HS-27A (cell line): ENCODE measurements around the gene AFF2.

Source experiments
- DNase-seq: peaks from one replicate; pipeline ENCODE4 v3.0.0-alpha.2; 2012; ENCODE audit warnings: low read depth, missing footprints

AFF2 gene

GRCh38 chrX:148582353-148582752 is 81.9 kb downstream of the AFF2 start:
- DNase-seq = no peak

- DNase-seq = no peak
Observed at GRCh38 chrX:148588649-148589310, 88.4 kb downstream of the AFF2 start.

- DNase-seq = no peak
Observed at GRCh38 chrX:148592595-148592994, 92.2 kb downstream of the AFF2 start.

- DNase-seq = no peak
Observed at GRCh38 chrX:148593146-148593545, 92.7 kb downstream of the AFF2 start.

GRCh38 chrX:148593987-148594386 is 93.6 kb downstream of the AFF2 start:
- no peak for DNase-seq

GRCh38 chrX:148599404-148599803 is 99.0 kb downstream of the AFF2 start:
- DNase-seq = no peak

GRCh38 chrX:148600131-148600530 is 99.7 kb downstream of the AFF2 start:
- DNase-seq = no peak

GRCh38 chrX:148600581-148600980 is 100.2 kb downstream of the AFF2 start:
- no peak for DNase-seq

GRCh38 chrX:148601034-148601433 is 100.6 kb downstream of the AFF2 start:
- no peak for DNase-seq

- no peak for DNase-seq
Observed at GRCh38 chrX:148609515-148610327, 109.3 kb downstream of the AFF2 start.

- no peak for DNase-seq
Observed at GRCh38 chrX:148610328-148610698, 109.9 kb downstream of the AFF2 start.

GRCh38 chrX:148611993-148612392 is 111.6 kb downstream of the AFF2 start:
- no peak for DNase-seq

- DNase-seq = no peak
Observed at GRCh38 chrX:148612431-148612830, 112.0 kb downstream of the AFF2 start.

GRCh38 chrX:148613636-148614035 is 113.2 kb downstream of the AFF2 start:
- no peak for DNase-seq

- DNase-seq = no peak
Observed at GRCh38 chrX:148615491-148615890, 115.1 kb downstream of the AFF2 start.

- DNase-seq = no peak
Observed at GRCh38 chrX:148618470-148619445, 118.3 kb downstream of the AFF2 start.

GRCh38 chrX:148620023-148620422 is 119.6 kb downstream of the AFF2 start:
- no peak for DNase-seq

GRCh38 chrX:148624951-148625474 is 124.6 kb downstream of the AFF2 start:
- no peak for DNase-seq

- DNase-seq = no peak
Observed at GRCh38 chrX:148628621-148629020, 128.2 kb downstream of the AFF2 start.

- DNase-seq = no peak
Observed at GRCh38 chrX:148629434-148629833, 129.0 kb downstream of the AFF2 start.

- DNase-seq = no peak
Observed at GRCh38 chrX:148632444-148632843, 132.0 kb downstream of the AFF2 start.

- DNase-seq = no peak
Observed at GRCh38 chrX:148633218-148633908, 132.9 kb downstream of the AFF2 start.
